HG02571 (cell line): ENCODE measurements around the gene SRRM5.
"Not testable (repeated sequence)": the region's sequence is repeated elsewhere in the genome, so short reads cannot be mapped to it uniquely, and the experiment has no call there.

Experiments used
- ATAC-seq: cut with Tn5 transposase; IDR thresholded peaks from one replicate; pipeline ENCODE4 v1.9.1; 2021; ENCODE audit warnings: mild to moderate bottlenecking, moderate library complexity; ENCODE audit not compliant: unreplicated experiment

Gene SRRM5

DNA sequence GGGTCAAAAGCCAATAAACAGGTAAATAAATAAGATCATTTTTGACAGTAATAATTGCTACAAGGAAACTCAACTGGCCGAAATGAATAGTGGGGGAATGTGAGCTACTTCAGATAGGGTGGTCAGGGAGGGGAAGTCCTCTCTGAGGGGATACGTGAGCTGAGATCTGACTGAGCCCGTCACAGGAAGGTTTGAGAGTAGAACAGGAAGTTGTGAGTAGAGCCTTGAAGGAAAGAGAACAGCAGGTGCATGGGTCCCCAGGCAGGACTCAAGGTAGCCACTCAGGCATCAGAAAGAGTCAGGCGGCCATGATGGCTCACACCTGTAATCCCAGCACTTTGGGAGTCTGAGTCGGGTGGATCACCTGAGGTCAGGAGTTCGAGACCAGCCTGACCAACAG is 22.2 kb upstream of the SRRM5 start:
- no peak for ATAC-seq

DNA sequence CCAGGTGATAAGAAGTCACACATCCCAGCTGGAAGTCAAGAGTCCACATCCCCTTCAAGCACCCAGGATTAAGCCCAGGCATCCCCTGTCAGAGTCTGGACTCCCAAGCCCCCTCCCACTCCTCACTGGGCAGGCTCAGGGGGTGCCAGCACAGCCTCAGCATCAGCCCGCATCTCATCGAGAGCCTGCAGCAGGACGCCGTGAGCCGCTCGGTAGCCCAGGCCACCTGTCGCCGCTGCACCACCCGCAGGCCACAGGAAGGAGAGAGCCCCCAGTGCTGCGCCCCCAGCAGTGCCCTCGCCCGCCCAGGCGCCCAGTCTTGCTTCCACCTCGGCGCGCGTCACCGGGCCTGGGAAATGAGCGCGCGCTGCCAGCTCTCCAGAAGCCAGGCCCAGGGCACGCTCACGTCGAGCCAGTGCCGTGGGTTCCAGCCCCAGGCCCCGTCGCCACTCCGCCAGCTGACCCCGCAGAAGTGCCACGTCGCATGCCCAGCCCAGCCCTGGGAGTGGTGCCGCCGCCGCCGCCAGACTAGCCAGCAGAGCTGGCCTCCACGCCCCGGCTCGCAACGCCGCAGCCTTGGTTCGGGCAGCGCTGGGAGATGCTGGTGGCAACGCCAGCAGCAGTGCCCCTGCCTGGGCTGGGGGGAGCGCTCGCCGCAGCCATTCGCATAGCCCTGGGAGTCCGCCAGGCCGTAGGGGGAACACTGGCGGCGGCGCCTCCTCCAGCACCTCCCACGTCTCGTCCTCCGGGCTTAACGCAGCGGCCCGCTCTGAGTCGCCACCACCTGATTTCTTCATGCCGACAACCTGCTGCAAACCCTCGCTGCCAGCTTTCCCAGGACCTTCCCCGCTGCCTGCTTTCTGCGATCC is 19.8 kb upstream of the SRRM5 start:
- ATAC-seq = no peak

GRCh38 chr19:43592800-43593350 is 19.0 kb upstream of the SRRM5 start:
- ATAC-seq = no peak

DNA sequence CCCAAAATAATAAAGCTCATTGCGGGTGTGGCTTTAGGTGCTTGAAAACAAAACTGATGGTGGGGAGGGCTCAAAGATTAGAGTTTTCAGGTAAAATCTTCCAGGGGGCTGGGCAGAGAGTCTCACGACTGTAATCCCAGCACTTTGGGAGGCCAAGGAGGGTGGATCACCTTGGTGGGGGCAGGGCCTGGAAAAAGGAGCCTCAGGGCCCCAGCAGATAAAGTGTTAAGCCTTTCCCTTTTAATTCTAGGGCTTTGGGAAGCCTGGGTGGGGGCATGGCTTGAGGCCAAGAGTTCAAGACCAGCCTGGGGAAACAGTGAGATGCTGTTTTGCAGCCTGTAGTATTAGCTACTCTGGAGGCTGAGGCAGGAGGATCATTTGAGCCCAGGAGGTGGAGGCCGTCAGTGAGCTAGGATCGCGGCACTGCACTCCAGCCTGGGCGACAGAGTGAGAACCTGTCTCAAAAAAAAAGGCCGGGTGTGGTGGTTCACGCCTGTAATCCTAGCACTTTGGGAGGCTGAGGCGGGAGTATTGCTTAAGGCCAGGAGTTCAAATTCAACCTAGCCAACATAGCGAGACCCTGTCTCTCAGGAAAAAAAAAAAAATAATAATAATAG is 17.7 kb upstream of the SRRM5 start:
- ATAC-seq = no peak

DNA sequence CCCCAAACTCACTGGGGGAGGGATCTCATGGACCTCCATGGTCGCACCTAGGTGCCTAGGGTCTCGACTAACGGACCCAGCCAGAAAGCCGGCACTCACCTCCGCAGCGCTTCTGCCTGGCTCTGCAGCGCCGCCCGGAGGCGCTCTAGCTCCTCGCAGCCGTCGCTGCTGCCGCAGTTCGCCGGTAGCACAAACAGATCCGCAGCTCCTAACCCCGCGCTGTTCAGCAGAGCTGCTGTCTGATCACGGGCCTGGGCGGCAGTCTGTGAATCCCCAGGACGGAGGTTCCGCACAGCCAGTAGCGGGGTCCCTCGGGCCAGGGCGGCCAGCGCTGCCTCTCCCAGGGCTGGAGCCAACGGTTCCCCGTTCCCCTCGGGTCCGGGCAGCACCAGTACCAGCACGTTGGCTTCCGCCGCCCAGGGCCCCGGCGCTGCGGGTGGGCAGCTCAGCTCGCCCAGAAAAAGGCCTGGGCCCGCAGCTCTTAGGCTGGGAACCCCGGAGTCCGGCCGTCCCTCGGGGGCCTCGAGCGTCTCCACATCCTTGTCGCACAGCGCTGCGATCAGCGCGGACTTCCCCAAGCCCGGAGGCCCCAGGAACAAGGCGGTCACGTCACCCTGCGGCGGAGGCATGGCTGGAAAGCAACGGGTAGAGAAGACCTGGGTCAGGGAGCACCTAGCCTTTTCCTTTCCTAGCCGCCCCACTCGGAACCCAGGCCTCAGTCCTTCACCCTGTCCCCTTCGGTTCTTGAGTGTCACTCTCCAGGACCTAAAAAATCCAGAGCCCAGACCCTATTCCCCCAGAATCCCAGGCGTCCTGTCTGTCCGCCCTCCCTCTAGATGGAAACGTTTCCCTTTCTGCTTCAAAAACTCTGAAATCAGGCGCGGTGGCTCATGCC is 16.9 kb upstream of the SRRM5 start:
- ATAC-seq = no peak

GRCh38 chr19:43595605-43595998 is 16.3 kb upstream of the SRRM5 start:
- ATAC-seq = no peak

GRCh38 chr19:43595999-43596841 is 15.7 kb upstream of the SRRM5 start, which contains the start of the genes IRGQ and ZNF576:
Gene IRGQ (minus strand): TSS chr19:43596134. CDS start chr19:43595338, 796 bp downstream.
Gene ZNF576 (plus strand): TSS chr19:43596595. CDS start chr19:43597109, 514 bp downstream.
- ATAC-seq = peak; percentile 81

- no peak for ATAC-seq
Measured at GRCh38 chr19:43596842-43597461, 14.9 kb upstream of the SRRM5 start.

GRCh38 chr19:43597876-43598275 is 14.0 kb upstream of the SRRM5 start:
- no peak for ATAC-seq

DNA sequence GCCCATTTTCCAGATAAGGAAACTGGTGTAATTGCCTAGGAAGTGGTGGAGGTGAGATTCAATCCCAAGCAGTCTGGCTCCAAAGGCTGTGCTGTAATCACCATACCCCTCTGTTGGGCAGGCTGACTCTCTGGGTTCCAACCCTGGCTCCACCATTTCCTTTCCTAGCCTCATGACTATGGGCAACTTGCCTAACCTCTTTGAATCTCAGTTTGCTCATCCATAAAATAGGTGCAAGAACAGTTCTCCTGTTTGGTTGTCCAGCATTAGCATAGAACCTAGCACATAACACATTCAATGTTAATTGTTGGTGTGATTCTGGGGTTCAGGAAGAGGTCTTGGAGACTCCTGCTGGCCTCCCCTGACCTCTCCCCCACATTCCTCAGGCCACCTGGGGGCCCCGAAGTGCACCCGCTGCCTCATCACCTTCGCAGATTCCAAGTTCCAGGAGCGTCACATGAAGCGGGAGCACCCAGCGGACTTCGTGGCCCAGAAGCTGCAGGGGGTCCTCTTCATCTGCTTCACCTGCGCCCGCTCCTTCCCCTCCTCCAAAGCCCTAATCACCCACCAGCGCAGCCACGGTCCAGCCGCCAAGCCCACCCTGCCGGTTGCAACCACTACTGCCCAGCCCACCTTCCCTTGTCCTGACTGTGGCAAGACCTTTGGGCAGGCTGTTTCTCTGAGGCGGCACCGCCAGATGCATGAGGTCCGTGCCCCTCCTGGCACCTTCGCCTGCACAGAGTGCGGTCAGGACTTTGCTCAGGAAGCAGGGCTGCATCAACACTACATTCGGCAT is 13.2 kb upstream of the SRRM5 start:
- ATAC-seq = no peak

- no peak for ATAC-seq
Measured at GRCh38 chr19:43599635-43600295, 12.1 kb upstream of the SRRM5 start.

DNA sequence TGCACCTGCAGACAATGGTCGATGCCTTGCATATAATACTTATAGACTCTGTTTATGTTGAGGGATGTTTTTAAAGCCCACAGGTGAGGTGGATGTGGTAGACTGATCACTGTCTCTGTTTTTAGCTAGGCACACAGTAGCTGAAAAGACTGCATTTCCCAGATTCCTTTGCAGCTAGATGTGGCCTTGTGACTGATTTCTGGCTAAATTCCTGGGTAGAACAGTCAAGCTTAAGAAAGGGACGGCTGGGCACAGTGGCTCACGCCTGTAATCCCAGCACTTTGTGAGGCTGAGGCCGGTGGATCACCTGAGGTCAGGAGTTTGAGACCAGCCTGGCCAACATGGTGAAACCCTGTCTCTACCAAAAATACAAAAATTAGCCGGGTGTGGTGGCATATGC is 11.6 kb upstream of the SRRM5 start:
- not testable (repeated sequence) for ATAC-seq

DNA sequence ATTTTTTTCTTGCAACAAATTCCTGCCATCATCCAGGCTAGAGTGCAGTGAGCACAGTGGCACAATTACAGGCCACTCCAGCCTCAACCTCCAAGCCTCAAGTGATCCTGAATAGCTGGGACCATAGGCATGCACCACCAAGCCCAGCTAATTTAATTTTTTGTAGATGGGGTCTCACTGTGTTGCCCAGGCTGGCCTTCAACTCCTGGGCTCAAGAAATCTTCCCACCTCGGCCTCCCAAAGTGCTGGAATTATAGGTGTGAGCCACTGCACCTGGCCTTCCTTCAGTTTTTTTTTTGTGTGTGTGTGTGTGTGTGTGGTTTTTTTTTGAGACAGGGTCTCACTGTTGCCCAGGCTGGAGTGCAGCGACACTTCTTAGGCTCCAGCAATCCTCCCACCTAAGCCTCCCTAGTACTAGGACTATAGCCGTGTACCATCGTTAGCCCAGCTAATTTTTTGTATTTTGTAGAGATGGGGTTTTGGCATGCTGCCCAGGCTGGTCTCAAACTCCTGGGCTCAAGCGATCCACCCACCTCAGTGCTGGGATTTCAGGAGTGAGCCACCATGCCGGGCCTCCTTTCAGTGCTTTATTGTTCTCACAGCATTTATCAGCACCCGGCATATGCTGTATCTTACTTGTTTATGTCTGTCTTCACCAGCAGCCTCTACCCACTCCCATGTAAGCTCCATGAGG is 5.9 kb upstream of the SRRM5 start:
- no peak for ATAC-seq

DNA sequence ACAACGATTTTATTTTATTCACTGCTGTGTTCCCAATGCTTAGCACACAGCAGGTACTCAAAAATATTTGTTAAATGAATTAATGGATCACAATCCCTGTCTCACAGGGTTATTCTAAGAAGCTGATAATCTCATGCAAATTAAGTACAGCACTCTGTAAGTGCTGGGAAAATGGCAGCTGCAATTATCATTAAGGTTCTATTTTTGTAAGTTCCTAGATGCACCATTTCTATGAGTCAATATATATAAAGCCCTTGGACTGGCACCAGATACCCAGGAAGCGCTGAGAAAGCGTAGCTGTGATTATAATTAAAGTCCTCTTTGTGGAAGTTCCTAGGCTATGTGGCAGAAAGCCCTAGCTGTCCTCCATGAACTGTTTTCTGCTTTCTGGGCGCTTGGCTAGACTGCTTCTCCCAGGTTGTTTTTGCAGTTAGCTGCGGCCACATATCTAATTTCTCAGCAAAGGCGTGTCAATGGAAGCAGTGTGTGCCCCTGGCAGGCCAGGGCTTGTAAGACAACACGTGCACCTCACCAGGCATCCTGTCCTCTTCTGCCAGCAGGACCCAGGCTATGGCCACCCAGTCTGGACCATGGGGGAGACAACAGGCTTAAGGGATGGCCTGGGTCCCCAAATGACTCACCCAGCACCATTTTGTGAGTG is 5.2 kb upstream of the SRRM5 start:
- no peak for ATAC-seq

DNA sequence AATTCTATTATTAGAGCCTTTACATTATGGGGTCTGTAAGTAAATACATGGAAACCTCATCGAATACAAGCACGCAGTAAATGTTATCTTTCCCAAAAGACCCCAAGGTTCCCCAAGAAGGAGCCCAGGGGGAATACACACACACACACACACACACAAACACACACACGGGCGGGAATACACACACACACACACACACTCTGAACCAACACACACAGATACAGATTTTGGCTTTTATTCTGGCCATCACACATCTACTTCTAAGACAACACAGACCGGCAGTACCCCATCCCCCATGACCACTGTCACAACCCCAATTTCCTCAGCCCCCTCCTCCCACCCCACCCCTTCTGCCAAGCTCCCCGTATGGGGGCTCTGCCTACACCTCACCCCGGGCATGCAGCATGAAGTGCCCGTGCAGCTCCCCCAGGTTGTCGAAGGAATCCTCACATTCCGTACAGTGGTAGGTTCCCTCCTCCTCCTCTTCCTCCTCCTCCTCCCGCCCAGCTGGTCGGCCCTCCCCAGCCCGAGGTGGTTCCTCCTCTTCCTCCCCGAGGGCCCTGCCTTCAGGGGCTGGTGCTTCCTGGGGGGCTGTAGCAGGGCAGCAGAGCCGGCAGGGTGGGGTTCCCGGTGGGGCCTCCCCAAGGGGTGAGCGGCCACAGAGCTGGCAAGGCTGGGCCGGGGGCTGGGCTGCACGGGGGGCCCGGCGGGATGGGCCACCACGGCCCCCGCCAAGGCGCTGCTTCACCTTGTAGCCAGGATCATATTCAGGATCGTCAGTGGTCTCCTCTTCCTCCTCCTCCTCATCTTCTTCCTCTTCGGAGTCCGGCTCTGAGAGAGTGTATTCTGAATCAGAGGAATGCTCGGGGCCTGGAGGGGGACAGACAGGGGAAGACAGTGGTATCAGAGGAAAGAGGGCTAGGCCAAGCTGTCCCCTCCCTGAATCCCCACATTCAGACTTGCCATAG is 4.4 kb upstream of the SRRM5 start:
- ATAC-seq = no peak

DNA sequence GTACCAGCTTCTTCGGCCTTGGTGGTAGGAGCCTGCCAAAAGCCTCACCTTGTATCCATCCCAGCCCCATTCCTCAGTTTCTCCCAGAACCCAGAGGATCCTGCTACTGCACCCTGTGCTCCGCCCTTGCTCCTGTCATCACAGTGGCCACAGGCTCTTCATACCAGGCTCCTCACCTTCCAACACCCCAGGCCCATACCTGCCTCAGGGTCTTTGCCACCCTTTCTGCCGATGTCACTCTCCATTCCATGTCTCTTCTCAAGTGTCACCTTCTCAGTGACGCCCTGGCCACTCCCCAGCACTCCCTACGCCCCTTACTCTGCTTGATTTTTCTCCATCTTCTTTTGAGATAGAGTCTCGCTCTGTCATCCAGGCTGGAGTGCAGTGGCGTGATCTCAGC is 2.0 kb upstream of the SRRM5 start:
- no peak for ATAC-seq
